Measurements from ENCODE around the gene AKAP14.
"Not testable (repeated sequence)": the region's sequence is repeated elsewhere in the genome, so short reads cannot be mapped to it uniquely, and the experiment has no call there.

AKAP14 gene

GRCh38 chrX:119895843-119896326, at the start of gene AKAP14:
Gene AKAP14, plus strand, starts transcription at chrX:119895893. Its CDS starts 7,331 bp downstream, at chrX:119903224.
- DNase-seq: no peak

GRCh38 chrX:119852382-119853353, 43.0 kb upstream of the AKAP14 start, which contains the start of gene UPF3B:
Gene UPF3B, minus strand, starts transcription at chrX:119852963. Its CDS starts 35 bp downstream, at chrX:119852928.
- DNase-seq: peak; percentile 87

- DNase-seq: no peak
Measured at GRCh38 chrX:119853444-119853843, 42.2 kb upstream of the AKAP14 start.

GRCh38 chrX:119870626-119871131, 25.0 kb upstream of the AKAP14 start:
- peak; percentile 44 for DNase-seq

GRCh38 chrX:119871245-119871598, 24.5 kb upstream of the AKAP14 start:
- no peak for DNase-seq

GRCh38 chrX:119871599-119872395, 23.9 kb upstream of the AKAP14 start, which contains the start of the genes NDUFA1 and RNF113A:
Gene NDUFA1, plus strand, starts transcription at chrX:119871832. Its CDS starts 80 bp downstream, at chrX:119871912.
Gene RNF113A, minus strand, starts transcription at chrX:119871733. Its CDS starts 120 bp downstream, at chrX:119871613.
- peak; percentile 82 for DNase-seq

GRCh38 chrX:119878740-119879139, 17.0 kb upstream of the AKAP14 start:
- no peak for DNase-seq

GRCh38 chrX:119880076-119880475, 15.6 kb upstream of the AKAP14 start:
- no peak for DNase-seq

GRCh38 chrX:119880552-119881437, 14.9 kb upstream of the AKAP14 start:
- DNase-seq: peak; percentile 21

- no peak for DNase-seq
Measured at GRCh38 chrX:119885554-119886428, 9.9 kb upstream of the AKAP14 start.

- peak; percentile 61 for DNase-seq
Measured at GRCh38 chrX:119887721-119888425, 7.8 kb upstream of the AKAP14 start.

- not testable (repeated sequence) for DNase-seq
Measured at GRCh38 chrX:119890626-119891025, 5.1 kb upstream of the AKAP14 start.

- DNase-seq: not testable (repeated sequence)
Measured at GRCh38 chrX:119891961-119892692, 3.6 kb upstream of the AKAP14 start.

- no peak for DNase-seq
Measured at GRCh38 chrX:119899125-119899524, 3.4 kb downstream of the AKAP14 start.

- no peak for DNase-seq
Measured at GRCh38 chrX:119900976-119901375, 5.3 kb downstream of the AKAP14 start.

- no peak for DNase-seq
Measured at GRCh38 chrX:119916310-119916709, 20.6 kb downstream of the AKAP14 start.

GRCh38 chrX:119917877-119918276, 22.2 kb downstream of the AKAP14 start:
- no peak for DNase-seq

GRCh38 chrX:119919835-119920585, 24.3 kb downstream of the AKAP14 start:
- no peak for DNase-seq

GRCh38 chrX:119922391-119922790, 26.7 kb downstream of the AKAP14 start:
- not testable (repeated sequence) for DNase-seq
